ENCODE measurements around the gene ZDHHC20.

DNA sequence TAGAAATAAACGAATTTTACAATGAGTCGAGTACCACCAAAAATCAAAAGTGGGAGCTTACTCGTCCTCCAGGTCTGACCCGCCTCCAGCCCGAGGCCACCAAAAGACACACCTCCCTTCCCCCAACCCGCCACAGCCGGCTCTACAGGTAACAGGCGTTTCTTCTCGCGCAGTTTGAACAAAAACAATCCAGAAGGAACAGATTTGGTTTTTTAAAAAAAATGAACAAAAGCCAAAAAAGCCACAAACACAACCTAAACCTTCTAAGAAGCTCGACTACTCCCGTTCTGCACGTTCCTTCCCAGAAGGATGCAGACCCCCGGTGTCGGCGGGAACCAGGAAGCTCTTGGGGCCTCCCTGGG lies 671 bp downstream of the ZDHHC20 start:
- no peak for TF ChIP-seq CTCF (IDR thresholded peaks at IDR 0.05)
- TF ChIP-seq POLR2AphosphoS5 (IDR thresholded peaks at IDR 0.05; ENCODE audit: low read depth, low read length) = no peak
- TF ChIP-seq YY1 (IDR thresholded peaks at IDR 0.05; ENCODE audit: low read depth) = no peak
- no peak for TF ChIP-seq GABPA (IDR thresholded peaks at IDR 0.05; ENCODE audit: low read depth)
